HL-60 (cell line): ENCODE measurements around the gene EHBP1.

Source experiments
- CTCF ChIP-seq: IDR thresholded peaks from one replicate; pipeline ENCODE4 v1.5.1; 2011; ENCODE audit warnings: low read length, control low read depth, inconsistent platforms; ENCODE audit not compliant: insufficient read depth
- GABPA ChIP-seq: IDR thresholded peaks from 2 replicates; pipeline ENCODE4 v1.6.1; 2012; ENCODE audit warnings: low read depth
- POLR2AphosphoS5 ChIP-seq: IDR thresholded peaks from 2 replicates; pipeline ENCODE4 v1.6.1; 2012; ENCODE audit warnings: low read depth
- REST ChIP-seq: IDR thresholded peaks from 2 replicates; pipeline ENCODE4 v1.6.1; 2012; ENCODE audit warnings: low read depth; ENCODE audit not compliant: insufficient replicate concordance

- TF ChIP-seq CTCF, result no peak
- no peak for TF ChIP-seq GABPA
- TF ChIP-seq POLR2AphosphoS5, result no peak
- no peak for TF ChIP-seq REST
These were observed 105.6 kb downstream of the EHBP1 start for GRCh38 chr2:62811086-62811485.
